ENCODE data around the gene SPTLC2.

Gene SPTLC2

DNA sequence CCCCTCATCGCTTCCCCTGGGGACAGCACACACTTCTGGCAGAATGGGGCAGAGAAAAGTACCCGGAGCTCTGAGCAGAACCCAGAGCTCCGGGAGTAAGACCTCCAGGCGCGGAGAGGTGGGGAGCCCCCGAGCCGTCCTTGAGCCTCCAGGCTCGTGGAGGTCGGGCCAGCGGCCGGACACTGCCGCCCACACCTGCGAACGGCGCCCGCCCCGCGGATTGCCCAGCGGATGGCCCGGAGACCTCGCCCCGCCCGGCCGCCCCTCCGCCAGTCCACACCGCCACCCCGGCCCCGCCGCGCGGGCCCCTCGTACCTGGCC lies 344 bp downstream of the SPTLC2 start:
- no peaks in the 10 kb centered on the region for H3K9me2 ChIP-seq (replicated peaks; ENCODE audit: insufficient read depth, low read length)
- H3K4me3 ChIP-seq (ENCODE audit: low read length) = peak overlapping the region; percentile 73
- no peaks in the 10 kb centered on the region for H3K27me3 ChIP-seq (replicated peaks; ENCODE audit: insufficient read depth, low read length)
- peak overlapping the region; percentile 60; the same call in 1 of the 2 replicates for H3K9ac ChIP-seq (ENCODE audit: low read length)
- H2AFZ ChIP-seq (ENCODE audit: low read length) = 0 out of 2 replicates have a peak overlapping the region, but pooled peaks have one; percentile 31
- H3K27ac ChIP-seq (ENCODE audit: low read length) = no peak overlapping the region
- peak overlapping the region; percentile 86 for H3K4me2 ChIP-seq (ENCODE audit: low read depth, low read length)
- H3K79me2 ChIP-seq (ENCODE audit: low read length) = peaks cover 32% of the 10 kb centered on the region
- no peak for DNase-seq
- TF ChIP-seq EZH2phosphoT487 (IDR thresholded peaks at IDR 0.05; ENCODE audit: low read length) = no peak
- no peak for TF ChIP-seq EZH2 (optimal IDR thresholded peaks at IDR 0.05; ENCODE audit: low read depth, low read length)
- TF ChIP-seq, protein P1, sequence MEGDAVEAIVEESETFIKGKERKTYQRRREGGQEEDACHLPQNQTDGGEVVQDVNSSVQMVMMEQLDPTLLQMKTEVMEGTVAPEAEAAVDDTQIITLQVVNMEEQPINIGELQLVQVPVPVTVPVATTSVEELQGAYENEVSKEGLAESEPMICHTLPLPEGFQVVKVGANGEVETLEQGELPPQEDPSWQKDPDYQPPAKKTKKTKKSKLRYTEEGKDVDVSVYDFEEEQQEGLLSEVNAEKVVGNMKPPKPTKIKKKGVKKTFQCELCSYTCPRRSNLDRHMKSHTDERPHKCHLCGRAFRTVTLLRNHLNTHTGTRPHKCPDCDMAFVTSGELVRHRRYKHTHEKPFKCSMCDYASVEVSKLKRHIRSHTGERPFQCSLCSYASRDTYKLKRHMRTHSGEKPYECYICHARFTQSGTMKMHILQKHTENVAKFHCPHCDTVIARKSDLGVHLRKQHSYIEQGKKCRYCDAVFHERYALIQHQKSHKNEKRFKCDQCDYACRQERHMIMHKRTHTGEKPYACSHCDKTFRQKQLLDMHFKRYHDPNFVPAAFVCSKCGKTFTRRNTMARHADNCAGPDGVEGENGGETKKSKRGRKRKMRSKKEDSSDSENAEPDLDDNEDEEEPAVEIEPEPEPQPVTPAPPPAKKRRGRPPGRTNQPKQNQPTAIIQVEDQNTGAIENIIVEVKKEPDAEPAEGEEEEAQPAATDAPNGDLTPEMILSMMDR (IDR thresholded peaks at IDR 0.05; ENCODE audit: low read length) = no peak
- no peaks in the 10 kb centered on the region for H3K4me1 ChIP-seq (ENCODE audit: low read length)
- no peaks in the 10 kb centered on the region for H3K36me3 ChIP-seq (replicated peaks; ENCODE audit: insufficient read depth, low read length)
- no peaks in the 10 kb centered on the region for H3F3A ChIP-seq (ENCODE audit: insufficient read depth, low read length)
- no peaks in the 10 kb centered on the region for H4K20me1 ChIP-seq (ENCODE audit: insufficient read depth, low read length)
- H3K9me3 ChIP-seq (replicated peaks; ENCODE audit: insufficient read depth, low read length) = no peaks in the 10 kb centered on the region

DNA sequence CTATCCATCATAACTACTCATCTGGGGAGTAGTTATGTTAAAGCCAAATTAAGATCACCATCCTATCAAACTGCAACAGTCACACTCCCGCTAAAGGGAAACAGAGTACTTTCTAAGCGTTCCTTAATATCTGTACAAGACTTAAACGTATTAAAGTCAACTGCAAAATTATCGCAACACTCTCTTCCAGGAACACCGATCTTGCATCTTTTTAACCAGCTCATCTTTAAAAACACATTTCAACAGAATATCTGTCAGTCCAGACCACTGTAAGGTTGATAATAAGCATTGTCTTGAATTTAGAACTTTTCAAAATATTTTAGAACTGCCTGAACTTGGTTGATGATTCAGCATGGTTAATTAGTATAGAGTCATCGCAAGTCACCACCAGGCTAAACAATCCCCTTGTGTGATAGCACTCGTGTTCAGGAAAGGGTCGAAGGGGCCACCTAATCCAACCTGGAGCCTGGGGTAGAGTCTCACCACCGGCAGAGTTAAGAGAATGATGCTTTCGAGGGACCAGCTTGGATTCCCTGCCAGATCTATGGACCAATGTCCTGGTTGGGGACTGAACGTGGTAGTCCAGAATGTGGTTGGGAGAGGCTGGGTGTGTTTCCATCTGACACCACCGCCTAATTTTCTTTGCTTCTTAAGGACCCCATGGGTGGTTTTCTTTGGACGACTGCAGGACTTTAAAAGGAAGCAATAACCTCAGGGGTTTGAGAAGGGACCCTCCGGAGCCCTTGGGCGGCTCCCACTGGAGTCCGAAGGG lies 890 bp downstream of the SPTLC2 start:
- H3K9me2 ChIP-seq (replicated peaks; ENCODE audit: insufficient read depth, low read length) = no peaks in the 10 kb centered on the region
- no peaks in the 10 kb centered on the region for H3F3A ChIP-seq (ENCODE audit: insufficient read depth, low read length)
- DNase-seq = no peak
- H3K4me1 ChIP-seq (ENCODE audit: low read length) = no peaks in the 10 kb centered on the region
- TF ChIP-seq EZH2 (optimal IDR thresholded peaks at IDR 0.05; ENCODE audit: low read depth, low read length) (no peak), EZH2phosphoT487 (IDR thresholded peaks at IDR 0.05; ENCODE audit: low read length) (no peak)
- TF ChIP-seq, protein P1 (IDR thresholded peaks at IDR 0.05; ENCODE audit: low read length) = no peak
- no peak overlapping the region for H3K27ac ChIP-seq (ENCODE audit: low read length)
- no peaks in the 10 kb centered on the region for H3K36me3 ChIP-seq (replicated peaks; ENCODE audit: insufficient read depth, low read length)
- peak overlapping the region; percentile 60; the same call in 1 of the 2 replicates for H3K9ac ChIP-seq (ENCODE audit: low read length)
- peak overlapping the region; percentile 73 for H3K4me3 ChIP-seq (ENCODE audit: low read length)
- H3K27me3 ChIP-seq (replicated peaks; ENCODE audit: insufficient read depth, low read length) = no peaks in the 10 kb centered on the region
- H4K20me1 ChIP-seq (ENCODE audit: insufficient read depth, low read length) = no peaks in the 10 kb centered on the region
- 0 out of 2 replicates have a peak overlapping the region, but pooled peaks have one; percentile 31 for H2AFZ ChIP-seq (ENCODE audit: low read length)
- H3K9me3 ChIP-seq (replicated peaks; ENCODE audit: insufficient read depth, low read length) = no peaks in the 10 kb centered on the region
- peaks cover 33% of the 10 kb centered on the region for H3K79me2 ChIP-seq (ENCODE audit: low read length)
- H3K4me2 ChIP-seq (ENCODE audit: low read depth, low read length) = peak overlapping the region; percentile 86

DNA sequence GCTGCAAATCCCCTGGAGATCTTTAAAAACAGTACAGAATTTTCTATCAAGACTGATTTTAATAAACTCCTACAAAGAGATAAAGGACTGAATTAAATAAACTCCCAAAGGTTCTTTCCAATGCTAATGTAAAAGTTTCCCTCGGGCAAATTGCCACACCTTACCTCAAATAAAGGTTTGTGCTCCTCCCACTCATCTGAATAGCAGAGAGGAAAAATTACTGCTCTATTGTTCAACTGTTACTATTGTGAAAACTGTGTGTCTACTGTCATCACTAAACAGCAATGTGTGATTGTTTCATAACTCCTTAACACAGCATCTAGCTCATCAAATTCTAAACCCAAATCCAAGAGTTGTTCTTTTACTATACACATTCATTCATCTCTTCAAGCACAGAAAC lies 3.2 kb downstream of the SPTLC2 start:
- H3K27ac ChIP-seq (ENCODE audit: low read length) = no peak overlapping the region

More for the DNA sequence above, 3.2 kb downstream of the SPTLC2 start:
- Histone ChIP-seq H4K20me1 (ENCODE audit: insufficient read depth, low read length) (no peaks in the 10 kb centered on the region), H3K4me2 (ENCODE audit: low read depth, low read length) (no peak overlapping the region), H3K9me2 (replicated peaks; ENCODE audit: insufficient read depth, low read length) (no peaks in the 10 kb centered on the region), H3K79me2 (ENCODE audit: low read length) (peaks cover 38% of the 10 kb centered on the region), H3K36me3 (replicated peaks; ENCODE audit: insufficient read depth, low read length) (no peaks in the 10 kb centered on the region), H3K27me3 (replicated peaks; ENCODE audit: insufficient read depth, low read length) (no peaks in the 10 kb centered on the region), H3K9me3 (replicated peaks; ENCODE audit: insufficient read depth, low read length) (no peaks in the 10 kb centered on the region), H2AFZ (ENCODE audit: low read length) (no peak overlapping the region), H3F3A (ENCODE audit: insufficient read depth, low read length) (no peaks in the 10 kb centered on the region), H3K4me1 (ENCODE audit: low read length) (no peaks in the 10 kb centered on the region), H3K9ac (ENCODE audit: low read length) (no peak overlapping the region), H3K4me3 (ENCODE audit: low read length) (no peak overlapping the region)
- no peak for DNase-seq
- TF ChIP-seq, protein P1 (IDR thresholded peaks at IDR 0.05; ENCODE audit: low read length) = no peak
- TF ChIP-seq EZH2phosphoT487 (IDR thresholded peaks at IDR 0.05; ENCODE audit: low read length) (no peak), EZH2 (optimal IDR thresholded peaks at IDR 0.05; ENCODE audit: low read depth, low read length) (no peak)
